ENCODE measurements around the gene GLT6D1.

DNA sequence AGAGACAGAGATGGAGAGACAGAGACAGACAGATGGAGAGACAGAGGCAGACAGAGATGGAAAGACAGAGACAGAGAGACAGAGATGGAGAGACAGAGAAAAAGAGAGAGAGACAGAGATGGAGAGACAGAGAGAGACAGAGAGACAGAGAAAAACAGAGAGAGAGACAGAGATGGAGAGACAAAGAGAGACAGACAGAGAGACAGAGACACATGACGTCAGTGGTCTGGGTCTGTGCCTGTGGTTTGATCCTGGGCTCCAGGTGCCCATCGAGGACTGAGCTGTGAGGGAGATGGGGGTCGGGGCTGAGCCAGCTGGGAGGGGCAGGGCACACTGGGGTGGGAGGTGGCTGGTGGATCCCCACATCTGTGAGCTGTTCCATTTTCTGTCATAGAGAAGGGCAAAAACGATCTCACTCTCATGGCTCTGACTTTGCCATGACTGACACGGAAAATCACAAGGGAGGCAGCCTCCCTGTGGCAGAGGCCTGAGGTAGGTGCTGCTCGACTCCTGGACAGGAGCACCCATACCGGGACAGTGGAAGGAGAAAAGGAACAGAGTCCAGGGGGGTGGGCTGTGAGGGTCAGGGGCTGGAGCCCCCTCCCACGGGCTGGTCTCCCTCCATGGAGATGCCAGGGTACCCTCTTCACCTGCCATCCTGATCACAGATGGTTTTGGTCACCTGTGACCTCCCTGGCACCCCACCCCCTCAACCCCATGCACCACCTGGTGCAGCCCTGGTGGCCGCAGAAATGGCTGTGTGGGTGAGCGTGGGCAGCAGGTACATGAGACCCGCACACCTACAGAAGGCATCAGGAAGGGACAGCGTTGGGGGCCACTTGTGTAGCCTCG is 28.8 kb downstream of the GLT6D1 start:
- no peak for TF ChIP-seq GATA3 (IDR thresholded peaks at IDR 0.05; ENCODE audit: low read depth, low read length)
- TF ChIP-seq GATA2 (IDR thresholded peaks at IDR 0.05; ENCODE audit: low read depth, low read length), result no peak
